Measurements from ENCODE around the gene ITSN2.

Gene ITSN2

DNA sequence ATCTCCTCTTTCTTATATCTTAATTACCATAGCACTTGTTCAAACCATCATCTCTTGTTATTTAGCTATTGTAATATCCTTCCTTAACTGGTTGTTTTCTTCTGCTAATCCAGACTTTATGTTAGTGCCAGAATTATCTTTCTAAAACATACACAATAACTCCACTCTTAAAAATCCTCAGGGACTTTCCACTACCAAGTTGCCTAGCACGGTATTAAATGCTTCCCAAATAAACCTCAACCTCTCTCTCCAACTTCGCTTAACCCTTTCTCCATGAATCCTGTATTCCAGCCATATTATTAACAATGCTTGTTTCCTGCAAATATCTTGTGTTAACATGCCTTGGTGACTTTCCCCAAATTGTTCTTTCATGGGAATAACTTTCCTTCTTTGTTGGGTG lies 101.0 kb downstream of the ITSN2 start:
- H3K4me1 ChIP-seq: peaks cover 0 to 8% (median 0%) of the 10 kb centered on the region in 10 experiments; a peak in 2 of 20 replicates
- no peak for TF ChIP-seq Cebpa-rat (IDR thresholded peaks at IDR 0.05)
- H3K36me3 ChIP-seq: peaks cover 54 to 90% (median 77%) of the 10 kb centered on the region in 11 experiments
- H3K27ac ChIP-seq: no peak overlapping the region
- peaks cover 0 to 13% (median 0%) of the 10 kb centered on the region in 11 experiments; a peak in 2 of 22 replicates for H4K20me1 ChIP-seq
- H3K4me3 ChIP-seq: no peak overlapping the region
- H3K4me2 ChIP-seq: no peak overlapping the region
- no peaks in the 10 kb centered on the region for H3K27me3 ChIP-seq
- no peak overlapping the region for H3K9ac ChIP-seq
- no peaks in the 10 kb centered on the region for H3K9me3 ChIP-seq (replicated peaks in 1 of 11)

DNA sequence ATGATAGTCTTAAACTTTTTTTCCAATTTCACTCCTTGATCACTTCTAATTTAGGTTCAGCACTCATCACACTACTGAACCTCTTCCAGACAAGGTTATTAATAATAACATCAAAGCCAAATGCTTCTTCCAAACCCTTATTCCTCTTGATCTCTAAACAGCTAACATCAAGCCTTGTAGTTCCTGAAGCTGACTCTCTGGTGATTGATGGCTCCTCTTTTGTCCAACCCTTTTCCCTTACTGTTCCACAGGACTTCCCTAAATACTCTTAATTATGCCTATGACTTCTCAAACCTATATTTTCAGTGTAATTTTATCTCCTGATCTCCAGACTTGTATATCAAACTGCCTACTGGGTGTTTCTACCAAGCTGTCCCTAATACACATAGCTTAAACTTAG lies 101.6 kb downstream of the ITSN2 start:
- peaks cover 0 to 8% (median 0%) of the 10 kb centered on the region in 10 experiments; a peak in 2 of 20 replicates for H3K4me1 ChIP-seq
- H3K9me3 ChIP-seq (replicated peaks in 1 of 11): no peaks in the 10 kb centered on the region
- H3K27me3 ChIP-seq: no peaks in the 10 kb centered on the region
- TF ChIP-seq Cebpa-rat (IDR thresholded peaks at IDR 0.05): no peak
- H3K4me3 ChIP-seq: no peak overlapping the region
- H3K9ac ChIP-seq: no peak overlapping the region
- peaks cover 0 to 13% (median 0%) of the 10 kb centered on the region in 11 experiments; a peak in 2 of 22 replicates for H4K20me1 ChIP-seq
- peaks cover 55 to 90% (median 76%) of the 10 kb centered on the region in 11 experiments for H3K36me3 ChIP-seq
- H3K27ac ChIP-seq: no peak overlapping the region
- H3K4me2 ChIP-seq: no peak overlapping the region

DNA sequence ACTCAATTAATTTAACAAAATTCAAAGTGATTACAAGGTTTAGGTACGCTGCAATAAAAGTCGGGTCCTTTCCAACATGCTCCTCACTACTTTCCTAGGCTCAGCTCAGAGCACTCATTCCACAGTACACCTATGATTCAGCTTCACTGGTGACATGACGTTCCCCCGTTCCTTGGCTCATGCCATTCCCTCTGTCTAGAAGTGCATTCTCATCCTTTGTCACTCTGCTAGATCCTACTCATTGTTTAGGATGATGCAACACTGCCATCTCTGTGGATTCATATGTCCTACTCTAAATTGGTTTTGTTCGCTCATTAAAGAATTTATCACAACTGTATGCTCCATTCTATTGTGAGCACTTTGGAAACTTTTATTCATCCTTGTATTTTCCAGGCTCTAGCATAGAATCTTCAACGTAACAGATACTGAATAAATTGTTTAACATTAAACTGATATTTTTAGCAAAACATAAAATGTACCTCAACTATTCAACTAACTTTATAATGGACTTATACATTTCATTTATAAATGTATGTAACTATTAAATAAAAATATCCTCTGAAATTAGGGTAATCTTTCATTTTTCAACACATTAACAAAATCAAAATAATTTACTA lies 106.9 kb downstream of the ITSN2 start:
- H4K20me1 ChIP-seq: 0 out of 22 replicates have a peak, but pooled peaks cover 0 to 3% (median 0%) of the 10 kb centered on the region in 11 experiments
- H3K4me1 ChIP-seq: no peaks in the 10 kb centered on the region
- no peak overlapping the region for H3K4me2 ChIP-seq
- peaks cover 69 to 94% (median 85%) of the 10 kb centered on the region in 11 experiments for H3K36me3 ChIP-seq
- no peak overlapping the region for H3K27ac ChIP-seq
- no peak for TF ChIP-seq Cebpa-rat (IDR thresholded peaks at IDR 0.05)
- H3K27me3 ChIP-seq: no peaks in the 10 kb centered on the region
- H3K9ac ChIP-seq: no peak overlapping the region
- no peak overlapping the region for H3K4me3 ChIP-seq
- no peaks in the 10 kb centered on the region for H3K9me3 ChIP-seq (replicated peaks in 1 of 11)

DNA sequence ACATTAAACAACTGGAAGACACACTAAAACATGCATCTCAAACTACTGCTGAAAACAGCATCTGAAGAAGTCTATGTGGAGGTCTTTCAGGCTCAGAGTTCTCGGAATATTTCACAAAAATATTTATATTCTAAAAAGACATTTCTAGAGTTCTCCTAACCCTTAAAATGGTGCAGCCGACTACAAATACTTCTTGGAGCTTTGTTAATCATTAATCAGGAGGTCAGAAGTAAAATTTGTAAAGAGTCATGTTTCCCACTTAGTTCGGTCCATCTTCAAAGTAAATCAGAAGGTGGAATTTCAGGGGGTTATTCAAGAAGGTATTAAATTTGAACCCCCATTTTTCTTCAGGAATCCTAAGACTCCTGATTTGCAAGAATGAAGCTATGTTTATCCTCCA lies 112.7 kb downstream of the ITSN2 start:
- H4K20me1 ChIP-seq: peaks cover 0 to 8% (median 0%) of the 10 kb centered on the region in 11 experiments; a peak in 1 of 22 replicates
- no peak overlapping the region for H3K4me3 ChIP-seq
- H3K9ac ChIP-seq: no peak overlapping the region
- peaks cover 73 to 95% (median 91%) of the 10 kb centered on the region in 11 experiments for H3K36me3 ChIP-seq
- H3K4me2 ChIP-seq: no peak overlapping the region
- H3K27me3 ChIP-seq: no peaks in the 10 kb centered on the region
- no peak overlapping the region for H3K27ac ChIP-seq
- H3K9me3 ChIP-seq (replicated peaks in 1 of 11): no peaks in the 10 kb centered on the region
- H3K4me1 ChIP-seq: no peaks in the 10 kb centered on the region
- TF ChIP-seq Cebpa-rat (IDR thresholded peaks at IDR 0.05): no peak

DNA sequence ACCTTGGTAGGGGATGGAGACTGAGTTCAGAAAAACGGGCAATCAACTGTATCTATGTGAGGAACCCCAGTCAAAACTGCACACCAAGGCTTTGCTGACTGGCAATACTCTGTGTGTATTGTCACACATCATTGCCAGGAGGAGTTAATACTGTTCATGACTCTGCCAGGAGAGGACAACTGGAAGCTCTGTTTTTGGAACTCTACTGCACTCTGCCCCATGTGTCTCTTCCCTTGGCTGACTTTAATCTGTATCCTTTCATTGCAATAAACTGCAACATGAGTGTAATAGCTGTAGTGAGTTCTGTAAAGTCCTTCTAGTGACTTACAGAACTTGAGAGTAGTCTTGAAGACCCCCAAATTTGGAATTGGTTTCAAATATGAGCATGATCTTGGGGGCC lies 113.2 kb downstream of the ITSN2 start:
- Histone ChIP-seq H3K4me2 (no peak overlapping the region), H4K20me1 (peaks cover 0 to 9% (median 0%) of the 10 kb centered on the region in 11 experiments; a peak in 2 of 22 replicates), H3K9ac (no peak overlapping the region), H3K4me1 (no peaks in the 10 kb centered on the region), H3K36me3 (peaks cover 69 to 95% (median 88%) of the 10 kb centered on the region in 11 experiments), H3K4me3 (no peak overlapping the region), H3K9me3 (replicated peaks in 1 of 11) (no peaks in the 10 kb centered on the region), H3K27me3 (no peaks in the 10 kb centered on the region), H3K27ac (no peak overlapping the region)
- TF ChIP-seq Cebpa-rat (IDR thresholded peaks at IDR 0.05): no peak

DNA sequence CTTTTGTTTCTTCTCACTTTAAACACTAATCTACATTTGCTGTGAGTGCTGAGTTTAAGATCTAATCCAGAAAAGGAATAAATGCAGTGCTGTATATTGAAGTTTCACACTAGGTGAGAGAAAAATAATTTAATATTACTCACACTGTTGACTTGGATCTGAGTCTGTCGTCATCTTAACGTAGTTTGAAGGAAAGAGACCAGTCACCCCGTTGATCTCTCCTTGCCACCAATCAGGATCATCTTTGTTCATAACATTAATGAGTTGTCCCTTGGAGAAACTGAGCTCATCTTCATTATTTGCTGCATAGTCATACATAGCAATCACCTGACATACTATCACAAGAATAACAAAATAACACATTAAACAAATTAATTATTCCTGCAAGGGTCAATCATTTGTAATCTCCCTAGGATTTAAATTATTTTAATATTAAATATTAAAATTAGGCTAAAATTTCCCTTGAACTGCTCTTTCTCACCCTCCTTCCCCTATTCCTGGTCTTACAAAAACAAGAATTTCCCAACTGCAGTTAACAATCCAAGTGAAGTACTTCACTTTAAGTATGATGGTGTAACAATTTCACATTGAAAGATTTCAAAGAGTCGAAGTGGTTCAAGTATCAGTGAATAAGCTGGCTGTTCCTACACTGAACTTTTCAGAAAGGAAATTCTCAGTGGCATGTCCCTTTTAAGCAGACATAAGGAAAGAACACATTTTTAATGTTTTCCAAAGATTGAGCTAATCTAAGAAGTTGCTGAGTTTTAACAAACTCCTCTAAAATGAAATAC lies 114.2 kb downstream of the ITSN2 start:
- Histone ChIP-seq H3K27me3 (no peaks in the 10 kb centered on the region), H3K27ac (no peak overlapping the region), H3K4me2 (no peak overlapping the region), H3K4me1 (no peaks in the 10 kb centered on the region), H3K9ac (no peak overlapping the region), H4K20me1 (peaks cover 0 to 18% (median 0%) of the 10 kb centered on the region in 11 experiments; a peak in 3 of 22 replicates), H3K9me3 (replicated peaks in 1 of 11) (no peaks in the 10 kb centered on the region), H3K4me3 (no peak overlapping the region), H3K36me3 (peaks cover 66 to 99% (median 88%) of the 10 kb centered on the region in 11 experiments)
- TF ChIP-seq Cebpa-rat (IDR thresholded peaks at IDR 0.05): no peak

DNA sequence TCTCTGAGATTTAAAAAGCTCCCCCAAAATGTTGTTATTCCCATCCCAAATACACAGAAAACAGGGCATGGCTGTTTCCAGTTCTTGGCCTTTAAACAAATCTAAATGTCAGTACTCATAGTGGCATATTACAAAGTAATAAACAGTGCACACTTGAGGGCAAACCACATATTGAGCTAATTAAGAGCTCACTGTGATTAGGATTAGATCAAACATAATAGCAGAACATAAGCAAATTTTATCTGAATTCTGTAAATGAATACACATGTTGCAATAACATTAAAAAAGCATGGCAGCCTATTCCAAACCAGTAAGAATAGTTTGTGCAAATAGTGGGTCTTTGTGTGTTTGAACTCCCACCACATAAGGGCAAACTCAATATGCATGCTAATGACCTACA lies 118.8 kb downstream of the ITSN2 start:
- no peaks in the 10 kb centered on the region for H3K9me3 ChIP-seq (replicated peaks in 1 of 11)

DNA sequence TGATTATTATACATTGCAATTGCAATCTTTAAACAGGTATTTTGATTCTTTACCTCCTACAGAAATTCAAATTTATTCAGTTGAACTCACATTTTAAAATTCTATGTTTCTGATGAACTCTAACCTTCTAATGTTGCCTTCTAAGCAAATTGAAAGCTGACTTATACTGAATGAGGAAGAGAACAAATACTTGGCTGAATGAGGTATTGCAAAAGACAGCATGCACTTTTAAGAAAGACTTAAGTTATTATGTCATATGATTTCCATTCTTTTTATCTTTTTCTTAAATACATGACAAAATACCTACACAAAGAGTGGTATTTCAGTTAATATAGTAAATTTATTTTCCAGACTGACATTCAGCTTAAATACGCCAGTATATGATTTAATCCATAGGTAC lies 120.8 kb downstream of the ITSN2 start:
- Histone ChIP-seq H3K4me3 (no peak overlapping the region), H3K4me1 (peaks cover 0 to 8% (median 0%) of the 10 kb centered on the region in 10 experiments; a peak in 2 of 20 replicates), H3K27me3 (no peaks in the 10 kb centered on the region), H3K9ac (no peak overlapping the region), H3K36me3 (peaks cover 22 to 85% (median 33%) of the 10 kb centered on the region in 11 experiments; a peak in 18 of 22 replicates), H3K27ac (no peak overlapping the region), H3K4me2 (no peak overlapping the region), H3K9me3 (replicated peaks in 1 of 11) (no peaks in the 10 kb centered on the region), H4K20me1 (peaks cover 0 to 20% (median 0%) of the 10 kb centered on the region in 11 experiments; a peak in 3 of 22 replicates)
- TF ChIP-seq Cebpa-rat (IDR thresholded peaks at IDR 0.05): no peak

More for the DNA sequence above, 118.8 kb downstream of the ITSN2 start:
- Histone ChIP-seq H3K4me3 (no peak overlapping the region), H4K20me1 (peaks cover 0 to 20% (median 0%) of the 10 kb centered on the region in 11 experiments; a peak in 3 of 22 replicates), H3K36me3 (peaks cover 36 to 85% (median 52%) of the 10 kb centered on the region in 11 experiments), H3K4me1 (peaks cover 0 to 8% (median 0%) of the 10 kb centered on the region in 10 experiments; a peak in 2 of 20 replicates), H3K27me3 (no peaks in the 10 kb centered on the region), H3K4me2 (no peak overlapping the region), H3K27ac (no peak overlapping the region), H3K9ac (no peak overlapping the region)
- no peak for TF ChIP-seq Cebpa-rat (IDR thresholded peaks at IDR 0.05)

DNA sequence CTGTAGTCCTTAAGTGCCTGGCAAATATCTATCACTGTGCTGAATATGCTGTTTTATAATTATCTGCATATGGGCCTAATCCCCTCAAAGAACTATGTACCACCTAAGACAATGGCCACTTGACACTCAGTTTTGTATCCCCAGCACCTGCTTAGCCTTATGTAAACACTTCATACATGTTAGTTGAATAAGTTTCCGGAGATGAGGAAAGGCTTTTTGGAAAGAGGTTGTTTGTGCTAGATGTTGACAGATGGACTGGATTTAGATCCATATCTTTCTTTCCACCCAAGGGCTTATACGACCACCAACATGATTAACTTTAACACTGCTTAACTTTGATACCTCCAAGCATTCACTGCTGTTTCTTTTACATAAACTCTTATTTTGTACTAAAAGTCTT lies 122.2 kb downstream of the ITSN2 start:
- peaks cover 10 to 85% (median 19%) of the 10 kb centered on the region in 11 experiments; a peak in 18 of 22 replicates for H3K36me3 ChIP-seq
- no peak overlapping the region for H3K9ac ChIP-seq
- no peak for TF ChIP-seq Cebpa-rat (IDR thresholded peaks at IDR 0.05)
- H4K20me1 ChIP-seq: peaks cover 0 to 17% (median 0%) of the 10 kb centered on the region in 11 experiments; a peak in 3 of 22 replicates
- H3K27me3 ChIP-seq: no peaks in the 10 kb centered on the region
- H3K9me3 ChIP-seq (replicated peaks in 1 of 11): no peaks in the 10 kb centered on the region
- no peak overlapping the region for H3K27ac ChIP-seq
- H3K4me3 ChIP-seq: no peak overlapping the region
- H3K4me2 ChIP-seq: no peak overlapping the region
- H3K4me1 ChIP-seq: peaks cover 0 to 8% (median 0%) of the 10 kb centered on the region in 10 experiments; a peak in 2 of 20 replicates
